DMS153 (cell line): ENCODE measurements around the gene DLG2.

Experiments
- DNase-seq: peaks from one replicate; lab custom pipeline; 2025; lab: John Stamatoyannopoulos, UW

Gene DLG2

DNA sequence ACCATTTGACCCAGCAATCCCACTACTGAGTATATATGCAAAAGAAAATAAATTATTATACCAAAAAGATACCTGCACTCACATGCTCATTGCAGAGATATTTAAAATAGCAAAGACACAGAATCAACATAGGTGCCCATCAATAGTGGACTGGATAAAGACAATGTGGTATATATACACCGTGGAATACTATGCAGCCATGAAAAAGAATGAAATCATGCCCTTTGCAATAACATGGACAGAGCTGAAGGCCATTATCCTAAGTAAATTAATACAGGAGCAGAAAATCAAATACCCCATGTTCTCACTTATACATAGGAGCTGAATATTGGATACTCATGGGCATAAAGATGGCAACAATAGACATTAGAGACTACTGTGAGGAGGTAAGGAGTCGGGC is 68.7 kb downstream of the DLG2 start:
- no peak for DNase-seq

DNA sequence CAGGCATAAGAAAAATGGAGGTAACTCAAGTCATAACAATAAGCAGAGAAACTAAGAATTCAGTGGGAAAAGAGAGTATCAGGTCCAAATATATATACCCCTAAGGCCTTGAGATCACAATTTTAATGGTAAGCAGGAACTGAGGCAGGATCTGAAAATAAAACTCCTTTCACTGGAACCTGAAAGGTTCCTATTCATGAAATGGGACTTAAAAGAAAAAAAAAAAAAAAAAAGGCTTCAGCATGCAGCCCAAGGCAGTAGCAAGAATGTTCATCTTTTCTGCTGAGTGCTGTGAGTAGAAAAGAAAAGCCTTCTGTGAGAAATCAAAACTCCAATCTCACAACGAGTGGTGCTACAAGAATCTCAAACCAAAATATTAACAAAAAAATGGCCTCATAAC is 75.3 kb downstream of the DLG2 start:
- DNase-seq, result no peak

DNA sequence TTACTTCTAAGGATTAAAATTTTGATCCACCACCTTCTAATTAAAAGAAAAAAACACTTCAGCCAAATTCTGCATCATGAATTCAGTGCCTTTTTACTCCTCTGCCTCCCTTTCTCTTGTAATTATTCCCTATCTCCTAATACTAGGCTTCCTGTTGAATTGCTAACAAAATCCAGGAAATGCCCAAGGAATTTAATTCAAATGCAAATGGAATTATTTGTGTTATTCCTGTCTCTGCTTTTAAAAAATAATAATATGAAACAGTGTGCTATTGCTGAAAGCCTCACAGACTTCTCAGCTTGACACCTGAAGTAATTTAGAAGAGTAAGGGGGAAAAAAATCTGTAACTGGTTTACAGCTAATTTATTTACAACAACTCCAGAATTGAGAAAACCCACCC is 85.5 kb downstream of the DLG2 start:
- no peak for DNase-seq

DNA sequence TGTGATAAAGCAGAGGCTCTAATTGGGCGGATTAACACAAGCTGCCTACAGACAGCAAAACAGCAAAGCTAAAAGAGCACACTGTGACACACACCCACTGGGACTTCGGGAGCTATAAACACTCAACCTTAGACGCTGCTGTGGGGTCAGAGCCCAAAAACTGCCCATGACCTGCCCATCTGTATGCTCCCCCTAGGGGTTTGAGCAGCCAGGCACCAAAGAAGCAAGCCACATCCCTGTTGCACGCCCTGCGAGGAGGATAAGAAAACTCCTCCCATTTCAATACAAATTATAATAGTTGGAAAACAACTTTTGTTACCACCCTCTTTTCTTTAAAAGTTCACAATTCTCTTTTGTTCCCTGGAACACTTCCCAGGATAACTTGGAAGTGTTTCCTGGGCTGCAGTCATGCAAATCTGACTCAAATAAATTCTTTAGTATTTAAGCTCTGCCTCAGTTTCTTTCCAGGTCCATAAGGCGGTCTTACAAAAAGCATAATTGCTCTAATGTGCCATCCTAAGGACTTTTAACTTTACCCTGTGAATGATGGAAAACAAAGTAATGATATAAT is 86.4 kb downstream of the DLG2 start:
- no peak for DNase-seq

DNA sequence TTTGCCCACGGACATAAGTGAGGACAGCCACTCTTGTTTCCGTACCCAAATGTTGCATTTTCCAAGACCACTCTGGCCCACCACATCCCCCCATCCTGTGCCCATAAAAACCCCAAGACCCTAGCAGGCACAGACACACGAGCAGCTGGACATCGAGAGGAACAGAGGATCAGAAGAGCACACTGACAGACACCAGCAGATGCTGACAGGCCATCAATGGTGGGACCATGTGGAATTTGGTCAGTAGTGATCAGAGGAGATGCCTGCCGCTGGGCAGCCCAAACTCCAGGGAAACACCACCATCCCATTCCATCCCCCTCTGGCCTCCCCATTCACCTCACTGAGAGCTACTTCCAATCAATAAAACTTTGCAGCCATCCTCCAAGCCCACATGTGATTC is 87.0 kb downstream of the DLG2 start:
- no peak for DNase-seq

DNA sequence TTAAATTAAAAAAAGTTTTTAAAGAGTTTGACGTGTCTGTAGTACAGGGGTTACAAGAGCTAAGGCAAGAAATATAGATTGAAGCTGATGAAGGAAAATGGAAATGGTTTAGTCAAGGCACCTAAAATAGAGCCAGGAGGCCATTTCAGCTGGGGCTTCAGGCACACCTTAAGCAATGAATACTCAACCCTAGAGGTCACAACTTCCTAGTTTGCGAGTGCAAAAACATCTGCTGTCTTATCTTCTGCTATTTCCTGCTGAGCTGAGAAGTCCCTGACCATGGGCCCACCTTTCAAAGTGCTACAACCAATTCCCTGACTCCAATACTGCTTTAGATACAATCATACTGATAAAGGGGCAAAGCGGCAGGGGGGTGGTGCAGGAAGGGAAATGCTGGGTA is 87.4 kb downstream of the DLG2 start:
- no peak for DNase-seq

DNA sequence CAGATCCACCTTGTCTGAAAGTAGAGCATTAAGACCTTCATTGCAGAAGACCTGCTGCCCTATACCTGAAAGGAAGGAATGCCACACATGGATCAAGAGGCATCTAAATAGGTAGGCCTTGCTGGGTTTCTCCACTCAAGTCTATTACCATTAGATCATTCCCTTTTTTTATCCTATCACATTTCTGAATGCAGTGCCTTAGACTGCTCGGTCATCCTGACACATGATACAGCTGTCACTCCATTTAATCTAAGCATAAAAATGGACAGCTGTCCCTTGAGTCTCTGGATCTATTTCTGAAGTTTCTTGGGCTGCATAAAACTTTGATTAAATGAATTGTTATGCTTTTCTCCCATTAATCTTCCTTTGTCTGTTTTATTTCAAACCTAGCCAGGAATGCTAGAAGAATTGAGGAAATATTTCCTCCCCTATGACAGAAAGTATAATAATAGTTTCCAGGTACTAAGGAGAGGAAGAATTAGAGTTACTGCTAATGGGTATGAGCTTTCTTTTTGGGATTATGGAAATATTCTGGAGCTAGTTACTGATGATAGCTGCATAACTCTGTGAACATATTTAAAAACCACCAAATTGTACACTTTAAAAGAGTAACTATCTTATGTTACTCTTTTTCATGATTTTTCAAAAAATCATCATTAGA is 88.0 kb downstream of the DLG2 start:
- DNase-seq, result no peak

DNA sequence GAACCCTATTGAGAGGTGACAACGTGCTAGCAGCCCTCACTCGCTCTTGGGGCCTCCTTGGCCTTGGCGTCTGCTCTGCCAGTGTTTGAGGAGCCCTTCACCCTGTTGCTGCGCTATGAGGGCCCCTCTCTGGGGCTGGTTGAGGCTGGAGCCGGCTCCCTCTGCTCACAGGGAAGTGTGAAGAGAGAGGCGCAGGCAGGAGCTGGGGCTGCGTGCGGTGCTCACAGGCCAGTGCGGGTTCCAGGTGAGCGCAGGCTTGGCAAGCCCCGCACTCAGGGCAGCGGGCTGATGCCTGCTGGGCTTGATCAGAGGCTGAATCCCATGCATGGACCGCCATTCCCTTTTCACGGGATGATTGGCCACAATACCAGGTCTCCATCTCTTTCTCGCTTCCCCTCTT is 90.7 kb downstream of the DLG2 start:
- no peak for DNase-seq

DNA sequence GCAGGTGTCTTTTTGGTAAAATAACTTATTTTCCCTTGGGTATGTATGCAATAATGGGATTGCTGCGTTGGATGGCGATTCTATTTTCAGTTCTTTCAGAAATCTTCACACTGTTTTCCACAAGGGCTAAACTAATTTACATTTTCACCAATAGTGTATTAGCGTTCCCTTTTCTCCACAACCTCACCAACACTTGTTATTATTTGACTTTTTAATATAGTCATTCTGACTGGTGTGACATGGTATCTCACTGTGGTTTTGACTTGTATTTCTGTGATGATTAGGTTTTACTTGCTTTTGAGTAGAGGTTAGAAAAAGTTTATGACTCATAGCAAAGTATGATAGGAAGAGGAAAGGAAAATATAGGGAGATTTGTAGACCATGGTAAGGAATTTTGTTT is 92.3 kb downstream of the DLG2 start:
- DNase-seq, result no peak

DNA sequence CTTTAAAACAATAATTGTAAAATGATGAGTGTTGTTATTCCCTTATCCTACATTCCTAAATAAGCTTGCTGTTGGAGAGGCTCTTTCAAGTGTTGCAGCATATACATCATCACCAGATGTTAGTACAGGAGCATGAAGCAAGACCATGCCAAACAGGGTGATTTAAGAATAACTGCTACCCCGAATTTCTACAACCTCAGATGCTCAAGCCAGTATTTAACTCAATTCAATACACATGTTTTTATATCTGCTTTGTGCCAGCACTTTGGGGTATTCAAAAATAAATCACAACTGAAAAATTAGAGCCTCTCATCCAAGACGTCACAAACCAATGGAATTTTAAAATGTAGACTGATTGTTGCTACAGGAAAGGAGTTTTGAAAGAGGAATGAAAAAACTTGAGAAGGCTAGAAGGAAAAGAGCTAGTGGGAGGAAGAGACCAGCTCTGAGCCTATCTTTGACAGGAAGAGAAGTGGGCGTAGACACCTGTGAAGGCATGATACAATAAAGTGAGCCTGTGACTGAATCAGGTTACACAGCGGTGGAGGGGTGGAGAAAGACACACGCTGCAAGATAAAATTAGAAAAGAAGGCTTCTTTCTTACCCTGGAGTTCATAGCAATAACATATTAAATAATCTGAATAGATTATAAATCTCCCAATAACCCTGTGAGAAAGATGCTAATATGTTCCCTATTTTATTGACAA is 95.8 kb downstream of the DLG2 start:
- no peak for DNase-seq

DNA sequence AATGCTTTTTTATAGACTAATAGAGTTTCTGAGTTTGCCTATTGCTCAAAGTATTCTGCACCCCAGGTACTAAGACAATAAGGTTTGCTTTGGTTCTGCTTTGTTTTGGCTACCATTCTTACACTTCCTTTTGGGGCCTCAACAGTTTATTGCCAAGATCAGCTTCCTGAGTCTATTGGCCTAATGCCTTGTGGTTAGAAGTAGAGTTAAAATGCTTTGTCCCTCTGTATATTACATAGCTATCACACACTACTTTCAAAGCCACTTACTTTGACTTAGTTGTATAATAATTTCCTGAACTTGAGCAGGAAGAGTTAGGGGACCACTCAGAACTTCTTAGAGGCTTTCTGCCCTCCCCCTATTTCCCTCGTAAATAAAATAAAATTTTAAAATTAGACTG is 96.5 kb downstream of the DLG2 start:
- DNase-seq, result no peak

DNA sequence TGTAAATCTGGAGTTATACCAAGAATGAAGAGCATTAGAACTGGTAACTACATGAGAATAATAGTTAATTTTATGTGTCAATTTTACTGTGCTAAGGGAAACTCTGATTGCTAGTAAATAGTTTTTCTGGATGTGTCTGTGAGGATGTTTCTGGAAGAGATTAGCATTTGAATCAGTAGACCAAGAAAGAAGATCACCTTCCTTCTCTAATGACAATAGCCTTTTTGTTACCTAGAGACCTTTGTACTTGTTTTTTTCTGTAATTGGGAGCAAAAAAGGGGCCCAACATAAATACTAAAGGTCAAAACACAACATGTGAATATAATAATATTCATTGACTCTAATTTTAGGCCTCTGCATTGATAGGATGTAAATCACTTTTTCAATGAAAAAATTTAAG is 100.6 kb downstream of the DLG2 start:
- no peak for DNase-seq

DNA sequence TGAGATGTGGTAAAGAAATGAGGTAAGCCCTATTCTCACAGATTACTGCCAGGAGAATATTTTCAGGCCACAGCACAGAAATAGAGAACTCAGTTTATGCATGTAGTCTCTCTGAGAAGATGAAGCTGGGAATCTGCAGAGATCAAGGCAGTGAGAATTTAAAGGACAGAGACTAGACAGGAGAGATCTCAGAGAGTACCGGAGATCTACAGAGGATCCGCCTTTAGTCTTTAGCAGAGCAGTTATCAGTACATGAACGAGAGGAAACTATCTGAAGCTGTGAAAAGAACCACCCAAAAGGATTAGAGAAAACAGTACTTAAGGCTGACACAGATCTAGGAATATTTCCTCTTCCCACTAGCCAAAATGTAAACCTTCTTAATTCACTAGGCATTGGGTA is 101.5 kb downstream of the DLG2 start:
- DNase-seq, result no peak

DNA sequence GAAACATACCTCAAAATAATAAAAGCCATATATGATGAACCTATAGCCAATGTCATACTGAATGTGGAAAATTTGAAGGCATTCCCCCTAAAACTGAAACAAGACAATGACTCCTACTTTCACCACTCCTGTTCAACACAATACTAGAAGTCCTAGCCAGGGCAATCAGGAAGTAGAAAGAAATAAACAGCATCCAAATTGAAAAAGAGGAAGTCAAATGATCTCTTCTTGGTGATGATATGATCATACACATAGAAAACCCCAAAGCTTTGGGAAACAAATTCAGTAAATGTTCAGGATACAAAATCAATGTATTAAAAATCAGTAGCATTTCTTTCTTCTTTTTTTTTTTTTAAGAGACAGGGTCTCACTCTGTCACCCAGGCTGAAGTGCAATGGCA is 109.9 kb downstream of the DLG2 start:
- no peak for DNase-seq

DNA sequence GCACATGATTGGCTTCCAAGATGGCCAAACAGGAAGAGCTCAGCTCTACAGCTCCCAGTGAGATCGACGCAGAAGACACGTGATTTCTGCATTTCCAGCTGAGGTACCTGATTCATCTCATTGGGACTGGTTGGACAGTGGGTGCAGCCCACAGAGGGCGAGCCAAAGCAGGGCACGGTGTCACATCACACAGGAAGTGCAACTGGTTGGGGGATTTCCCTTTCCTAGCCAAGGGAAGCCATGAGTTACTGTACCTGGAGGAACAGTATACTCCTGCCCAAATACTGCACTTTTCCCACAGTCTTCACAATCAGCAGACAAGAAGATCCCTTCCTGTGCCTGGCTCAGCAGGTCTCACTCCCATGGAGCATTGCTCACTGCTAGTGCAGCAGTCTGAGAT is 131.2 kb downstream of the DLG2 start:
- DNase-seq, result no peak

DNA sequence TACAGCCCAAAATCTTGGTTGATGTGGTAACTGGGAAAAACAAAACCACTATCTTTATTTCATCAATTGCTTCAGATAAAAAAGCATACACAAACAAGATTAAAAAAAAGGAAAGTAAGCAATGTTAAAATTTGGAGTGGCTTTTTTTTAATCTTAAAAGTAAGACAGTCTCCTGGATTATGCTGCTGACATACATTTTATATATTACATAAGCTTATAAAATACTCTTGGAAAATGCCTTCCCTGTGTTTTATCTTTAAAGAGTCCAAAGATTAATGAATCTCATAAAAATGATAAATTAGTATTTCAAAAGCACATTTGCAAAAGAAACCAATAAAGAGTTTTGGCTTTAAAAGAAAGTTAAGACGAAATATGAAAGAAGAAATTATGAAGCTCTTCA is 132.7 kb downstream of the DLG2 start:
- DNase-seq, result no peak

DNA sequence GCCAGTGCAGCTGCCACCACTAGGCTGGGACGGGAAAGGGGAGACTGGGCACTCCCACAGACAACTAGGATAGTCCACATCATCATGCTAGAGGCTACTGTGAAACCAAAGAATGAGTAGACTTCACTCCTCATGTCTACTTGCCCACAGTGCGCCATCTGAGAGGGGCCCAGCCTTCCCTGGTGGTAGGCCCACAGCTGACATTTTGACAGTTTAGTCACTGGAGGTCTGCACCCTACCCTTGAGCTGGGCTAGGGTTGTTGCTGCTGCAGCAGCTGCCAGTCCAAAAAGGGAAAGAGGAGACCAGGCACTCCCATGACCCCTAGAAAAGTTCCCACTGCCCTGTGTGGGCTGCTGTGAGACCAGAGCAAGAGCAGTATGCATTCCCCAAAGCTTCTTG is 141.2 kb downstream of the DLG2 start:
- DNase-seq, result no peak

DNA sequence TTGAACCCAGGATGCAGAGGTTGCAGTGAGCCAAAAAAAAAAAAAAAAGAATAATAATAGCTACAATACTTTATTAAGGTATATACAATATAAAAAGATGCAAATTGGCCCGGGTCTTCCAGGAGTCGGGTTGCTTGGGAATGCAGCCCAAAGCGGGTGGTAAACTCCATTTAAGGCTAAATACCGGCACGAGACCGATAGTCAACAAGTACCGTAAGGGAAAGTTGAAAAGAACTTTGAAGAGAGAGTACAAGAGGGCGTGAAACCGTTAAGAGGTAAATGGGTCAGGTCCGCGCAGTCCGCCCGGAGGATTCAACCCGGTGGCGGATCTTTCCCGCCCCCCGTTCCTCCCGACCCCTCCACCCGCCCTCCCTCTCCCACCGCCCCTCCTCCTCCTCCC is 143.3 kb downstream of the DLG2 start:
- DNase-seq, result no peak

DNA sequence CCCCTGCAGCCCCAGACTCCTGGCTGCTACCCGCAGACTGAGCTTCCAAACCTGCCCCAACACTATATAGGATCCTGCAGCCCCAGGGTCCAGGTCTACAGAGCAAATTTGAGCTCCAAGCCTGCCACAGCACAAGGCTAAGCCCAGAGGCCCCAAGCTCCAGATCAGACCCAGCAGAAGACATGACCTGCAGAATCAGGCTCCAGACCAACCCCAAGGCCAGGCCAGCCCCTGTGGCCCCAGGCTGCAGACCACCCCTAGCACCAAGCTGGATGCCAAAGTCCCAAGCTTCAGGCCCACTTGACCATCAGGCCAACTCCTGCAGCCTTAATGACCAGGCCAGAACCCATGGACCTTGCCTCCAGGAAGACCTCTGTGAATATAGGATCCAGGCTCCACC is 145.3 kb downstream of the DLG2 start:
- DNase-seq, result no peak

DNA sequence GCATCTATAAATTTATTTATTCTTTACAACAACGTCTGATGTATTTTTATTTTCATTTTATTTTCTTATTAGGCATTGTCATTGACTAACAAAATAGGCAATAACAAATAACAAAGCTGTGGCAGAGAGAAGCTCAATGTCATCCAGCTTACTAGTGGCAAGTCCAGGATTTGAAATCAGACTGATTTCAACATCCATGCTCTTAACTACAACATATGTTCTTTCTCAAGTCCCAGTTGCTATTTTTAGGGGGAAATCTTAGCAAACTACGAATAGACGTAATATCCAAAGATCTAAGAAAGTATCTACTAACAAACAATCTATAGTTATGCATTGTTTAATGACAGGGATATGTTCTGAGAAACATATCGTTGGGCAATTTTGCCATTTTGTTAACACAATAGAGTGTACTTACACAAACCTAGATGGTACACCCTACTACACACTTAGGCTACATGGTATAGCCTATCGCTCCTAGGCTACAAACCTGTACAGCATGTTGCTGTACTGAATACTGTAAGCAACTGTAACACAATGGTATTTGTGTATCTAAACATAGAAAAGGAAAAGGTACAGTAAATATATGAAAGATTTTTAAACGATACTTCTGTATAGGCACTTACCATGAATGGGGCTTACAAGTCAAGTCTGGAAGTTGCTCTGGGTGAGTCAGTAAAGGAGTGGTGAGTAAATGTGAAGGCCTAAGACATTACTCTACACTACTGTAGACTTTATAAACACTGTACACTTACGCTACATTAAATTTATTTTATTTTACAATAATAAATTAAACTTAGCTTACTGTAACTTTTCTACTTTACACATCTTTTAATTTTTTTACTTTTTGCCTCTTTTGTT is 151.3 kb downstream of the DLG2 start:
- DNase-seq, result no peak

DNA sequence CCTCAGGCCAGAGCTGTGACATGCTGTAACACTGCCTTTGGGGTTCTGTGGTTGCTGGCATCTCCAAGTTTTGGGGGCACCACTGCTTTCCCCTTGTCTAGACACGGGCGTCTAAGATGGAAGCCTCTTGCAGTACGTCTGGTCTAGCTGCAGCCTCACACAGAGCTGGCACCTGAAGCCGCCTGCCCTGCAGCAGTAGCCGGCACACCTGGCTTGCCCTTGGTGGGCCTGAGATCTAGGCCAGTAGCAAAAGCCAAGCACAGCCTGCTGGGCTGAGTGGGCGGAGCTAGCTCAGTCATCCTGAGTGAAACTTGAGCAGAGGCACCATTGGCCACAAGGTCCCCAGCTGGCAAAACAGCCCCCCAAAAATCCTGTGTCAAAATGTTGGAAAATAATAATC is 154.2 kb downstream of the DLG2 start:
- no peak for DNase-seq

DNA sequence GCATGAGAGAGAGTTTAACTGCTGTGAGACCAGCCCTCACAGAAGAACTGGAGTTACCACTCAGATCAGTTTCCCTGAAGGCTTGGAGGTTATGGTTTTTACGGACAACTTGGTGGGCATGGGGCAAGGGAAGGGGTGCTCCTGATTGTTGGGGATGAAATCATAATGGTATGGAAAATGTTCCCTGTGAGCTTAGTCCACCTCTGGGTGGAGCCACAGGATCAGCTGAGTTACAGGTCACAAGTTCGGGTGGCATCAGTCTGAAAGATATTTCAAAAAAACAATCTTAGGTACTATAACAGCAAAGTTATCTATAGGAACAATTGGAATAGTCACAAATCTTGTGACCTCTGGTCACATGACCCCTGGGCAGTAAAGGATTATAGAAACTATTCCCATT is 162.9 kb downstream of the DLG2 start:
- no peak for DNase-seq

DNA sequence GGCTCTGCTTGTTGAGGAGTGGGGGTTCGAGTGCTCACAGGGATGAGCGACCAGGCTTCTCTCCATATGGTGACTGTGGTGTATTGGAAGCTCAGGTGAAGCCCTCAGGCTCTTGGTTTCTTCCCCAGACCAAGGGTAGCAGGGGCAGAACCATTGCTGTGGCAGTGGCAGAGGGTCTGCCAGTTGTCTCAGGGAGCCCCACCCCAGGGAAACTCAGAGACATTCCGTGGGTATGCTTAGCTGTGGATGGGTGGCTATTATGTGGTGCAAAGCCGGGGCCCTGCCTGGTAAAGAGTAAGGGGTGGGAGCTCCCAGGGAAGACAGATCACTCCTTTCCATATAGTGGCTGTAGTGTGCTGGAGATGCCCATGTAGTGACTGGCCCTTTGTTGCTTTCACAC is 167.8 kb downstream of the DLG2 start:
- DNase-seq, result no peak
